ENCODE measurements around the gene DHCR7. TPM values are rescaled to one million over a fixed set of nuclear protein-coding genes. Genes with fewer than 3 reads are reported as not detected.

The DHCR7 gene
- polyA plus RNA-seq, 1 of the 3 experiments (the other 2 are of a cell fraction): 21.4 TPM

- H3K27ac ChIP-seq (ENCODE audit: low read depth in 2 of 2, low read length in 1 of 2): no peak overlapping the region
- no peaks in the 10 kb centered on the region for H4K20me1 ChIP-seq (ENCODE audit: insufficient read depth)
- DNase-seq: no peak
- TF ChIP-seq NFIC (IDR thresholded peaks at IDR 0.05; ENCODE audit: borderline replicate concordance) (no peak), CHD2 (IDR thresholded peaks at IDR 0.05; ENCODE audit: low read length, partially characterized antibody) (no peak), MXI1 (IDR thresholded peaks at IDR 0.05; ENCODE audit: low read depth, low read length) (no peak), USF2 (IDR thresholded peaks at IDR 0.05; ENCODE audit: borderline replicate concordance, low read depth, low read length) (no peak), EZH2phosphoT487 (IDR thresholded peaks at IDR 0.05; ENCODE audit: borderline replicate concordance, low read depth) (no peak), SIN3A (IDR thresholded peaks at IDR 0.05; ENCODE audit: borderline replicate concordance, low read depth, low read length) (no peak), FOSL2 (IDR thresholded peaks at IDR 0.05; ENCODE audit: borderline replicate concordance, low read depth) (no peak), YY1 (IDR thresholded peaks at IDR 0.05; ENCODE audit: low read depth) (no peak), RXRA (IDR thresholded peaks at IDR 0.05; ENCODE audit: borderline replicate concordance, low read depth) (no peak), IRF3 (IDR thresholded peaks at IDR 0.05; ENCODE audit: low read depth, low read length) (no peak), TAF1 (IDR thresholded peaks at IDR 0.05; ENCODE audit: borderline replicate concordance, low read depth, low read length) (no peak), TEAD4 (IDR thresholded peaks at IDR 0.05; ENCODE audit: borderline replicate concordance, insufficient read depth) (no peak), SMC3 (IDR thresholded peaks at IDR 0.05; ENCODE audit: low read depth, low read length) (no peak), GABPA (IDR thresholded peaks at IDR 0.05; ENCODE audit: low read depth) (no peak), EP300 (IDR thresholded peaks at IDR 0.05; ENCODE audit: borderline replicate concordance in 1 of 2, low read depth in 1 of 2, low read length in 1 of 2) (no peak), RCOR1 (IDR thresholded peaks at IDR 0.05; ENCODE audit: low read length) (no peak), MEF2A (IDR thresholded peaks at IDR 0.05; ENCODE audit: borderline replicate concordance, low read depth) (no peak), GATA2 (CRISPR knock-in tag; IDR thresholded peaks at IDR 0.05) (no peak), NRF1 (IDR thresholded peaks at IDR 0.05; ENCODE audit: low read depth, low read length) (no peak)
- H3F3A ChIP-seq (replicated peaks; ENCODE audit: insufficient read depth): no peaks in the 10 kb centered on the region
- 30% methylated on average over 7 of the region's 7 CpGs for WGBS (ENCODE audit: low lambda C conversion rate)
- H3K27me3 ChIP-seq (ENCODE audit: insufficient read depth): no peaks in the 10 kb centered on the region
- CTCF ChIA-PET: no interaction called here
- H3K4me2 ChIP-seq: no peak overlapping the region
- no peaks in the 10 kb centered on the region for H3K79me2 ChIP-seq (ENCODE audit: insufficient read depth)
- H3K4me3 ChIP-seq (ENCODE audit: low read depth in 2 of 2, low read length in 1 of 2): no peak overlapping the region
- no peaks in the 10 kb centered on the region; a peak in 1 of 4 replicates for H3K4me1 ChIP-seq (ENCODE audit: control insufficient read depth in 1 of 2, insufficient read depth in 2 of 2, low read depth in 1 of 2, low read length in 1 of 2)
- H2AFZ ChIP-seq (ENCODE audit: low read depth): no peak overlapping the region
- H3K36me3 ChIP-seq (replicated peaks in 1 of 2; ENCODE audit: control insufficient read depth in 1 of 2, insufficient read depth in 2 of 2, low read length in 1 of 2): no peaks in the 10 kb centered on the region
- H3K9me3 ChIP-seq: no peaks in the 10 kb centered on the region
- POLR2A ChIA-PET: no interaction called here
- no peaks in the 10 kb centered on the region for H3K9me2 ChIP-seq
- H3K9ac ChIP-seq: no peak overlapping the region
These were observed 39.4 kb downstream of the DHCR7 start for GRCh38 chr11:71408826-71409225.
